GM15510 (cell line): ENCODE measurements around the gene PARP11.

Experiments
- POLR2A ChIP-seq: IDR thresholded peaks from 3 replicates; pipeline ENCODE4 v1.6.1; 2011; ENCODE audit warnings: borderline replicate concordance; ENCODE audit not compliant: insufficient read length; ENCODE audit errors: extremely low read depth

The PARP11 gene

DNA sequence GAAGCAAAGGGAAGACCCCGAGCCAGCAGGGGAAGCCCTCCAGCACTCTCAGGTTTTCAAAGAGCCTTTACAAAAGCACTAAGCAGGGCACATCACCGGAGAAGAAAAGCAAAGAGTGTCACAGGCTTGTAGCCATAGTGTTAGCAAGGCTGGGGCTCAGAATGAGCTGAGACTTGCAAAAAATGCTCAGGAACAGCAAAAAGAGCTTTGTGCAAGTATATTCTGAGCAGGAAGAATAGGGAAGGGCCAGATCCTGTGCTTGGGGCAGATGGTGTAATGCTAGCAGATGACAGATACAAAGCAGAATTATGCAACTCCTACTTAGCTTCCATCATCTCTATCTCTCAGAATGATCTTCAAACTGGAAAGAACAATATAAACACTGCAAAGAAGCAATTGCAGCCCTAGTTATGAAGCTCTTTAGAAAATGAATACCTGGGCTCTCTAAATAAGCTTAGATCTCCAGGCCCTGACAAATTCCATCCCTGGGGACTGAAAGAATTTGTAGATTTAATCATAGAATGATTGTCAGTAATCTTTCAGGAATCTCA, 23.7 kb upstream of the PARP11 start:
- TF ChIP-seq POLR2A: no peak

DNA sequence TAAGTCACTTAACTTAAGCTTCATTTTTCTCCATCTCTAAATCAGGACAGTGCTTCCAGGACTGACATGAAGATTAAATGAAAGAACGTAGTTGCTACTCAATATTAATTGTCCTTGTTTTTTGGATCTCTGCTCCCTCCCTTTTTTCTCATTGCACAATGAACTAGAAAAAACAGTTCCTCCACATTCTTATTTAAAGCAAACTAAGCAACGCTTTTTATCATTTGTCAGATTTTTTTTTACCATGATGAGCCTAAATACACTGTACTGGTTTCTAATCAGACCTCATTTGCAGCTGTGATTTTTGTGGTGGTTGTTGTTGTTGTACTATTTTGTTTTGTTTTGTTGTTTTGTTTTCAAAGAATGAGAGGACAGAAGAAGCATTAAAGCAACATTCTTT, 23.2 kb upstream of the PARP11 start:
- TF ChIP-seq POLR2A: no peak

DNA sequence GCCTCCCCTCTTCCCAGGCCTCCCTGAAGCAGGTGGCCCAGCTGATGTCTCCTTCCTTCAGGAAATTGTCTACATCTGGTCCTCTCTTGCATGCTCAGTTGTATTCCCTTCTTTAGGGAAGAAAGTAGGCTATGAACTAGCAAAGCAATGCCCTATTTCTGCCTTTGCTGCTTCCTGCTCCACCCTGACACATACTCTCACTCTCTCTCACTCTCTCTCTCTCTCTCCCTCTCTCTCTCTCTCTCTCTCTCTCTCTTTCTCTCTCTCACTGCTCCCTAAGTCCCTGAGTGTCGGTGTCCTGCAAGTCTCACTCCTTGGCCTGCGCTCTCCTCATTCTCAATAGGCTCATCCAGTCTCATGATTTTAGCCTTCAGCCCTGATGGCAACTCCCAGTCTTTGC, 19.4 kb upstream of the PARP11 start:
- TF ChIP-seq POLR2A: no peak

DNA sequence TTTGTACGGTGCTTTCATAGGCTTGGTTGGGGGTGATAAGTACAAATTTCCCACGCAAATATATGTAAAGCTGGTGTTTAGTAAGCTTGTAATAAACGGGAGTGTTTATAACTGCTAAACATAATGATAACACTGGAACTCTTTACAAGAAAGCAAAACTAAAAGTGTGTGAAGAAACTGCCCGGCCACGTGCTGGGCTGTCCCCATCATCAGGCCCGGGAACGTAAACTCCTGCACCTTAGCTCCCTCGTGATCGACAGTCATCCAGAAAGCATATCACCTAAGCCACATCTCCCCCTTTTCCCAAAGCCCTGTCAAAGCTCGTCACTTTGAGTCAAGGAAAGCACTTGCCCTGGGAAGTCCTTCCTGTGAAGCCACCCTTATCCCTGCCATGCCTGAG, 18.0 kb upstream of the PARP11 start:
- no peak for TF ChIP-seq POLR2A

- no peak for TF ChIP-seq POLR2A
Observed at GRCh38 chr12:3888659-3889058, 15.5 kb upstream of the PARP11 start.

DNA sequence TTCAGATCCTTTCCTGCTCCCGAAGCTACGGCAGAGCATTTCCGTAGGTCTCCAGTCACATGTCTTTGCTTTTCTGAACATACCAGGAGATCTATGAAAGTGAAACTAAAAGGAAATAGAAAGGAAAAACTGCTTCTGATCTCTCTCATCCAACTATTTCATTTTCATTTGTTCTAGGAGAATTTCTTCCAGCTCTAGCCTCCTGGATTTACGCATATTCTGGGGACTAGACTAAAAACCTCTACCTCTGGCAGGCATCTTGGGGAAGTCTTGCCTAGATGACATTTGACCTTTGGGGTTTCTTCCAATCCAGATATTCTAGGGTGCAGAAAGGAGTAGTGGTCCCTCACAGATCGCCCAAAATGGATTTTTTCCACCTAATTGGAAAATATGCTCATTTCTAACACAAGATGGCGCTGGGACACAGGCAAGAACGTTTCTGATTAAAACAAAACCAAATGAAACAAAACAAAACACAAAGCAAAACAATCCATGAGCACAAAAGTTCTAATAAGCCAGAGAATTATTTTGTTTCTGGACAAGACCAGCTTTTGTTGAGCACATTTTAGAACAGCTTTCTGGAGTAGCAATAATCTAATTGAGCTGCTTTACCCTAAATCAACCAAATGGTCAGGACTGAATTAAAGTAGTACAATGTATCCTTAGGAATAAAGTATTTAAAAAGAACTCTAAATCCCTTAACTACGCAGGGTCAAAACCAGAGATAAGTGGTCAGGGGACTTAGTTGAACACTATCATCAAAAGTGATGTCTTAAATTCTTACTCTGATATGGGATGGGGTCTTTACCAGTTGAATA, 12.3 kb upstream of the PARP11 start:
- no peak for TF ChIP-seq POLR2A

GRCh38 chr12:3884671-3885070, 11.5 kb upstream of the PARP11 start:
- no peak for TF ChIP-seq POLR2A

DNA sequence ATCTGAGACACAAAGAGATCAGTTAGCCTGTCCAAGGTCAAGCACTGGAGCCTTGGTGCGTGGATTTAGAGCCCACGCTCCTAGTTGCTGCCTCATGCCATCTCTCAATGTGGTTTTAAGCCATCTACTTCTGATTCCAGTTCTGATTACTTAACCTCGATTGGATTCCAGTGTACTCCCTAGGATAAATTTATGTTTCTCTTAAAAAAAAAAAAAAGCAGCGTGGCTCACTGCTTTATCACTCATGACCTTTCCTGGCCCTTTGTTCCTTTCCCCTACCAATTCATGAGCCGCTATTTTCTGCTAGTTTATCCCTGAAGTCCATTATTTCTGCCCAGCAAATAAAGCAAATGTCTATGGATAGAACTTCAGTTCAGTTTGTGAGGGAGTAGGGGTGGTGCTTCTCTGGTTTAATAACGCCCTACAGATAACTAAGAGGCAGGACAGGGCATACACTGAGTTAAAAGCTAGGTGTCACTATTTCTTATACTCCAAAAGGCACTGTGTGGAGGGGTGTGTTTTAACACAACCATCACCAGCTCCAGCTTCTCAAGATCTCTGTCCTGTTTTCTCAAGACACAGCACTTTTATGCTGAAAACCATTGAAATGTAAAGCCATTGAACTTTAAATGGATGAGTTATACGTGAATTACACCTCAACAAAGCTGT, 9.8 kb upstream of the PARP11 start:
- no peak for TF ChIP-seq POLR2A

DNA sequence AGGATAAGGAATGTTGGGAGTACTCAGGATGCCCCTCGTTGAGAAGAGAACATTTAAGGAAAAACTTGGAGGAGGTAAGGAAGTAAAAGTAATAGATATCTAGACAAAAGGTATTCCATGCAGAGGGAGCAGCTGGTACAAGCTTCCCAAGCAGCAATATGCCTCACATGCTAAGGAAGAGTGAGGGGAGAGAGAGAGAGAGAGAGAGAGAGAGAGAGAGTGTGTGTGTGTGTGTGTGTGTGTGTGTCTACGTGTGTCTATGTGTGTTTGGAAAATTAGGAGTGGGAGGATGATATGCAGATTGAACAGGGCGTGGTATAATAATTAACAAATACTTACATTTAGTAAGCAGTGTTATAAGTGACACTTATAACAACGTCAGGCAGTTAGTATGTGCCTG, 9.2 kb upstream of the PARP11 start:
- no peak for TF ChIP-seq POLR2A

- TF ChIP-seq POLR2A: no peak
Observed at GRCh38 chr12:3881281-3881950, 8.2 kb upstream of the PARP11 start.

DNA sequence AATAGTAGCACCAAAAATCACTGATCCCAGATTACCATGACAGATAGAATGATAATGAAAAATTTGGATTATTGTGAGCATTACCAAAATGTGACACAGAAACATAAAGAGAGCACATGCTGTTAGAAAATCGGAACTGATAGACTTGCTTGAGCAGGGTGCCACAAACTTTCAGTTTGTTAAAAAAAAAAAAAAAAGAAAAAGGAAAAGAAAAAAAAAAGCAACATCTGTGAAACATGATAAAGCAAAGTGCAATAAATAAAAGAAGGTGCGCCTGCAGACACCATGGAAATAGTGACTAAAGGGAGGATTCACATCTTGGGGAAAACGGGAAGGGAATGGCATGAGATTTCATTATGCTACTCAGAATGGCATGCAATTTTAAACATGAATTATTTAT, 6.6 kb upstream of the PARP11 start:
- TF ChIP-seq POLR2A: no peak

- TF ChIP-seq POLR2A: no peak
Observed at GRCh38 chr12:3871356-3871755, 1.8 kb downstream of the PARP11 start.

GRCh38 chr12:3869865-3870264, 3.3 kb downstream of the PARP11 start:
- TF ChIP-seq POLR2A: no peak

DNA sequence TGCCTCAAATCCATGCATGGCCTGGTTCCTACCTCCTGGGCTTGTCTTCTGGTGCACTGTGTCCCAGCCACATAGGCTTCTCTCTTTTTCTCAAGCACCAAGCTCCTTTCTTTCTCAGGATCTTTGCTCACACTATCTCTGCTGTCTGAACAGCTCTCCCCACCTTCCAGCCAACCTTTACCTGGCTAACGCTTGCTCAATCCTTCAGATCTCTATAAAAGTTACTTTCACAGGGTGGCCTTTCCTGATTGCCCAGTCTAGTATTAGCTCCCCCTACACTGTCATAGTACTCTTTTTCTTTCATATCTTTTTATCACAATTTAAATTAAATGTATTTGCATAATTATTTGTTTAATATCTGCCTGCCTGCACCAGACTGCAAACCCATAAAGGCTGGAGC, 3.8 kb downstream of the PARP11 start:
- TF ChIP-seq POLR2A: no peak

GRCh38 chr12:3863756-3864155, 9.4 kb downstream of the PARP11 start:
- no peak for TF ChIP-seq POLR2A

GRCh38 chr12:3842517-3842916, 30.7 kb downstream of the PARP11 start:
- no peak for TF ChIP-seq POLR2A

DNA sequence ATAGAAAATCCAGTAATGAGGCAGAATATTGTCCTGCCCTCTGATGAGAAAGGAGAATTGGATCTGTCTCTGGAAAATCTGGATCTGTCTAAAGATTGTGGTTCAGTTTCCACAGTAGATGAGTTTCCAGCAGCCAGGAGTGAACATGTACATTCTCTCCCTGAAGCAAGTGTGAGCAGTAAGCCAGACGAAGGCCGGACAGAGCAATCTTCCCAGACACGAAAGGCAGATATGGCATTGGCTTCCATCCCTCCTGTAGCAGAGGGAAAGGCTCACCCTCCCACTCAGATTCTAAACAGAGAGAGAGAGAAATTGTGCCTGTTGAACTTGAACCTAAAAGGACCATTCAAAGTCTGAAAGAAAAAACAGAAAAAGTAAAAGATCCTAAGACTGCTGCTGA, 31.4 kb downstream of the PARP11 start:
- TF ChIP-seq POLR2A: no peak

DNA sequence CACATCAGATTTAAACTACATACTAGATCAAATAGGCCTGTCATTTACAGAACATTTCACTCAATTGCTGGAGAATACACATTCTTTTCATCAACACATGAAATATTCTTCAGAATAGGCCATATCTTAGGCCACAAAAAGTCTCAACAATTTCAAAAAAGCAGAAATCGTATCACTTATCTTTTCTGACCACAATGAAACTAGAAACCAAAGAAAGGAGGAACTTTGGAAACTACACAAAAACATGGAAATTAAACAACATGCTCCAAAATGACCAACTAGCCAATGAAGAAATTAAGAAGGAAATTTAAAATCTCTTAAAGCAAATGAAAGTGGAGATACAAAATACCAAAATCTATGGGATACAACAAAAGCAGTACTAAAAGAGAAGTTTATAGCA, 35.1 kb downstream of the PARP11 start:
- no peak for TF ChIP-seq POLR2A
